SU-DHL-6 (cell line): ENCODE measurements around the gene MYL4.

ENCODE experiments used
- H2AFZ ChIP-seq: fragments of 200-600 bp; sonication (generic); 2 replicates; pipeline ENCODE4 v1.6.1; 2014; ENCODE audit warnings: low read depth, mild to moderate bottlenecking, moderate library complexity, mixed read lengths, antibody characterized with exemption, low read length; ENCODE audit not compliant: severe bottlenecking
- H3F3A ChIP-seq: fragments of 200-600 bp; shearing (Covaris generic); 2 replicates; pipeline ENCODE4 v1.6.0; 2016; ENCODE audit warnings: antibody characterized with exemption, mild to moderate bottlenecking; ENCODE audit not compliant: insufficient read depth
- H3K27ac ChIP-seq: fragments of 200-600 bp; sonication (generic); 2 replicates; pipeline ENCODE4 v1.5.1; 2016; ENCODE audit warnings: low read depth, mild to moderate bottlenecking, low read length, moderate library complexity, mixed read lengths
- H3K27me3 ChIP-seq: fragments of 200-600 bp; sonication (generic), shearing (Covaris generic); 2 replicates; pipeline ENCODE4 v1.6.0; 2014; ENCODE audit warnings: mild to moderate bottlenecking, low read length
- H3K36me3 ChIP-seq: fragments of 200-600 bp; sonication (generic); 2 replicates; pipeline ENCODE4 v1.6.1; 2014; ENCODE audit warnings: mild to moderate bottlenecking, low read length, mixed read lengths
- H3K4me2 ChIP-seq: fragments of 300-600, 200-600 bp; shearing (Covaris generic), sonication (generic); 2 replicates; pipeline ENCODE4 v1.6.0; 2014; ENCODE audit warnings: low read length, low read depth, mild to moderate bottlenecking; ENCODE audit not compliant: poor library complexity, severe bottlenecking
- H3K4me3 ChIP-seq: fragments of 200-600 bp; sonication (generic); 2 replicates; pipeline ENCODE4 v1.5.1; 2014; ENCODE audit warnings: antibody characterized with exemption, low read length, mild to moderate bottlenecking, mixed read lengths; ENCODE audit not compliant: insufficient read depth, poor library complexity, severe bottlenecking
- H3K79me2 ChIP-seq: fragments of 200-600 bp; sonication (generic); 2 replicates; pipeline ENCODE4 v1.6.1; 2014; ENCODE audit warnings: mild to moderate bottlenecking, low read length, moderate library complexity; ENCODE audit not compliant: insufficient read depth
- H3K9ac ChIP-seq: fragments of 200-600 bp; sonication (generic); 2 replicates; pipeline ENCODE4 v1.7.0; 2014; ENCODE audit warnings: mild to moderate bottlenecking, low read length
- H3K9me2 ChIP-seq: fragments of 200-600 bp; sonication (generic); replicated peaks from 2 replicates; pipeline ENCODE4 v1.6.1; 2014; ENCODE audit warnings: low read length; ENCODE audit not compliant: insufficient read depth
- H3K9me3 ChIP-seq: fragments of 200-600 bp; sonication (generic); 2 replicates; pipeline ENCODE4 v1.6.1; 2014; ENCODE audit warnings: low read length, mixed read lengths; ENCODE audit not compliant: insufficient read depth
- H4K20me1 ChIP-seq: fragments of 200-600 bp; sonication (generic); 2 replicates; pipeline ENCODE4 v1.6.1; 2014; ENCODE audit warnings: low read depth, mild to moderate bottlenecking, antibody characterized with exemption, low read length, moderate library complexity, mixed read lengths
- CTCF ChIP-seq: fragments of 200-600 bp; sonication (generic); IDR thresholded peaks from one replicate; pipeline ENCODE4 v1.5.1; 2017; ENCODE audit warnings: antibody characterized with exemption, mild to moderate bottlenecking, low read length, moderate library complexity; ENCODE audit not compliant: insufficient read depth, poor library complexity, severe bottlenecking
- EZH2phosphoT487 ChIP-seq: fragments of 200-600 bp; sonication (generic), shearing (Covaris generic); conservative IDR thresholded peaks from 2 replicates; pipeline ENCODE4 v1.6.1; 2018; ENCODE audit warnings: mild to moderate bottlenecking, antibody characterized with exemption, low read length, moderate library complexity, mixed read lengths

MYL4 gene

GRCh38 chr17:47231334-47231733 lies 22.2 kb downstream of the MYL4 start:
- Histone ChIP-seq H3K9me2 (no peaks in the 10 kb centered on the region), H4K20me1 (no peaks in the 10 kb centered on the region), H3K27me3 (no peaks in the 10 kb centered on the region), H3K27ac (no peak overlapping the region), H3K9ac (no peak overlapping the region), H3K79me2 (no peaks in the 10 kb centered on the region), H3K4me3 (no peak overlapping the region), H2AFZ (no peak overlapping the region), H3F3A (no peaks in the 10 kb centered on the region), H3K36me3 (no peaks in the 10 kb centered on the region), H3K9me3 (peaks cover 3% of the 10 kb centered on the region; the same call in 1 of the 2 replicates), H3K4me2 (no peak overlapping the region)
- no peak for TF ChIP-seq CTCF
- no peak for TF ChIP-seq EZH2phosphoT487

- Histone ChIP-seq H3K4me3 (no peak overlapping the region), H3K36me3 (no peaks in the 10 kb centered on the region), H2AFZ (no peak overlapping the region), H3K27ac (no peak overlapping the region), H3F3A (no peaks in the 10 kb centered on the region), H4K20me1 (no peaks in the 10 kb centered on the region), H3K9me3 (peaks cover 8% of the 10 kb centered on the region; the same call in 1 of the 2 replicates), H3K79me2 (no peaks in the 10 kb centered on the region), H3K9ac (no peak overlapping the region), H3K4me2 (no peak overlapping the region), H3K27me3 (no peaks in the 10 kb centered on the region), H3K9me2 (no peaks in the 10 kb centered on the region)
- no peak for TF ChIP-seq EZH2phosphoT487
- no peak for TF ChIP-seq CTCF
These were observed 22.7 kb downstream of the MYL4 start for GRCh38 chr17:47231866-47232265.

- Histone ChIP-seq H3F3A (no peaks in the 10 kb centered on the region), H3K9me2 (no peaks in the 10 kb centered on the region), H3K36me3 (no peaks in the 10 kb centered on the region), H3K27ac (no peak overlapping the region), H3K4me2 (no peak overlapping the region), H3K27me3 (no peaks in the 10 kb centered on the region), H4K20me1 (no peaks in the 10 kb centered on the region), H2AFZ (no peak overlapping the region), H3K9me3 (peaks cover 13% of the 10 kb centered on the region; the same call in 1 of the 2 replicates), H3K4me3 (no peak overlapping the region), H3K79me2 (no peaks in the 10 kb centered on the region), H3K9ac (no peak overlapping the region)
- TF ChIP-seq EZH2phosphoT487, result no peak
- no peak for TF ChIP-seq CTCF
These were observed 23.3 kb downstream of the MYL4 start for GRCh38 chr17:47232465-47232864.

- Histone ChIP-seq H3K4me2 (no peak overlapping the region), H3K27me3 (no peaks in the 10 kb centered on the region), H3K9ac (no peak overlapping the region), H3K27ac (no peak overlapping the region), H3K36me3 (no peaks in the 10 kb centered on the region), H3K4me3 (no peak overlapping the region), H3K79me2 (no peaks in the 10 kb centered on the region), H4K20me1 (no peaks in the 10 kb centered on the region), H3F3A (no peaks in the 10 kb centered on the region), H3K9me2 (no peaks in the 10 kb centered on the region), H2AFZ (no peak overlapping the region), H3K9me3 (peaks cover 18% of the 10 kb centered on the region; the same call in 1 of the 2 replicates)
- no peak for TF ChIP-seq EZH2phosphoT487
- no peak for TF ChIP-seq CTCF
These were observed 26.4 kb downstream of the MYL4 start for GRCh38 chr17:47235506-47235905.
